HG03439 (cell line): ENCODE results near the gene ZBTB4.

Experiments
- ATAC-seq: cut with Tn5 transposase; IDR thresholded peaks from one replicate; pipeline ENCODE4 v1.9.1; 2021; ENCODE audit warnings: mild to moderate bottlenecking, moderate library complexity; ENCODE audit not compliant: unreplicated experiment

Gene ZBTB4

GRCh38 chr17:7426203-7426863 lies 53.1 kb downstream of the ZBTB4 start:
- no peak for ATAC-seq

DNA sequence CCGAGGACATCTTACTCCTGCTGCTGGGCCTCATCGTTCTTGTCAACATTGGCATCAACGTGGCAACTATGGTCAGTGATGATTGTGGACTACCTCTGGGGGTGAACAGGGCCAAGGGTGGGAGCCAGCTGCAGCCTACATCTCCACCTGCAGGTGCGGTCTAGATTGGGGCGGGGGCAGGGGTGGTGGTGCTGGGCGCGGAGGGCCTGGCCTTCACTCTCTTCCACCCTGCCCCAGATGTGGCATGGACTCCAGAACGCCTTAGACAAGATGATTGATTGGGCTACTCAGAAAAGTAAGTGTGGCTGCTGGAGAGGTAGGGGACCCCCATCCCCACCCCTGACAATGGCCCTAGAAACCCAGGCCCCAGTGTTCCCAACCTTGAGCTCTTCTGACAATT lies 53.7 kb downstream of the ZBTB4 start:
- ATAC-seq = no peak

GRCh38 chr17:7425316-7425715 lies 54.1 kb downstream of the ZBTB4 start, which contains the start of gene SPEM2:
Gene SPEM2, plus strand, starts transcription at chr17:7425616. Its CDS starts 73 bp downstream, at chr17:7425689.
- no peak for ATAC-seq

GRCh38 chr17:7423679-7424078 lies 55.8 kb downstream of the ZBTB4 start:
- ATAC-seq = no peak

- ATAC-seq = no peak
Observed at GRCh38 chr17:7421186-7421585, 58.2 kb downstream of the ZBTB4 start.

GRCh38 chr17:7419819-7420610 lies 59.4 kb downstream of the ZBTB4 start, which contains the start of gene SPEM1:
Gene SPEM1, plus strand, starts transcription at chr17:7420324. Its CDS starts 61 bp downstream, at chr17:7420385.
- no peak for ATAC-seq

- no peak for ATAC-seq
Observed at GRCh38 chr17:7418472-7419152, 60.8 kb downstream of the ZBTB4 start.

- no peak for ATAC-seq
Observed at GRCh38 chr17:7417056-7417655, 62.3 kb downstream of the ZBTB4 start.

GRCh38 chr17:7416323-7416722 lies 63.1 kb downstream of the ZBTB4 start:
- ATAC-seq = no peak

- no peak for ATAC-seq
Observed at GRCh38 chr17:7415784-7416183, 63.6 kb downstream of the ZBTB4 start.

- no peak for ATAC-seq
Observed at GRCh38 chr17:7414837-7415236, 64.6 kb downstream of the ZBTB4 start.

GRCh38 chr17:7413346-7413985 lies 66.0 kb downstream of the ZBTB4 start:
- ATAC-seq = no peak

GRCh38 chr17:7411427-7411750 lies 68.0 kb downstream of the ZBTB4 start:
- no peak for ATAC-seq

GRCh38 chr17:7410634-7411426 lies 68.6 kb downstream of the ZBTB4 start:
- ATAC-seq = no peak

DNA sequence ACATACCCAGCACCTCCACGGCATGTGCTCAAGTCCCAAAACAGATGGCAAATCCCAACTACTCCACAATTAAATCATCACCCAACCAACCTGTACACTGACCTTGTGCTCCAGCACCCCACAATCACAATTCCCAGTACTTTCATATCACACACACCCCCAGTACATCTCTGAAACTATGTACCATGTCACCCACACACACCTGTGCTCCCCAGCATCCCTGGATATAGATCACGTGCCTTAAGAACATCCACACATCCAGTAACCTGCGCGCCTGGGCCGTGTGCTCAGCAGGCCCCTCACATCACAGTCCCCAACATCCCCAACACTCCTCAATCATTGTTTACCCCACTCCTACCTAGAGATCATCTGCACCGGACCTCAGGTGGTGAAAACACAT lies 69.7 kb downstream of the ZBTB4 start:
- ATAC-seq = no peak
